ENCODE measurements around the gene SND1.
"Not testable (repeated sequence)": the region's sequence is repeated elsewhere in the genome, so short reads cannot be mapped to it uniquely, and the experiment has no call there.

SND1 gene

GRCh38 chr7:127835679-127836078, 183.7 kb downstream of the SND1 start:
- H3K4me3 ChIP-seq (ENCODE audit: low read length) = no peak overlapping the region
- DNase-seq (ENCODE audit: low read depth) = no peak
- TF ChIP-seq CTCF (conservative IDR thresholded peaks at IDR 0.05; ENCODE audit: low read length) = no peak

- not testable (repeated sequence) for DNase-seq (ENCODE audit: low read depth); H3K4me3 ChIP-seq (ENCODE audit: low read length)
Measured at GRCh38 chr7:127837816-127838410, 185.9 kb downstream of the SND1 start.

DNA sequence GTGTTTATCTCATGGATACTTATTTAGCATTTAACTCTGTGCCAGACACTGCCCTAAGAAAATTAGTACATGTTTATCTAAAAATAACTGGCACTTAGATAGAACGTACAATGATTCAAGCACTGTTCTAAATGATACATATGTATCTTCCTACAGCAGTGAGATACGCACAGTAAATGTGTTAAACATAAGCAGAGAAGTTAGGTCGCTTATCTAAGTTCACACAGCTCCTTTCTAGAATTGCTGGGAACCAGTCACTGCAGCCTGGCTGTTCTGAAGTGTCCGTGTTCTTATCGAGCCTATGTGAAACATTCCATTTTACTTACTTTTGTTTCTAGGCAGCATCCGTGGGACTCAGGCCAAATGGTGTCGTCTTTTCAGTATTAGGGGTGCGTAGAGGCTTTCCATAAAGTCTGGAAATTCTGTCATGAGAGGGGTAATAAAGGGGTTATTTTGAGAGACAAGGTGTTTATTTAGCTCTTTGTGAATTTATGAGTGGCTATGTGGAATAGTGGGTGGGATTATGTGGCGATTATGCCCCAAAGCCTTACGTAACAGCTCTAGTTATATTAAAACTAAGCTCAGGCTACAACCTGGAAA, 186.9 kb downstream of the SND1 start:
- no peak for TF ChIP-seq CTCF (conservative IDR thresholded peaks at IDR 0.05; ENCODE audit: low read length)
- DNase-seq (ENCODE audit: low read depth) = no peak
- no peak overlapping the region for H3K4me3 ChIP-seq (ENCODE audit: low read length)

DNA sequence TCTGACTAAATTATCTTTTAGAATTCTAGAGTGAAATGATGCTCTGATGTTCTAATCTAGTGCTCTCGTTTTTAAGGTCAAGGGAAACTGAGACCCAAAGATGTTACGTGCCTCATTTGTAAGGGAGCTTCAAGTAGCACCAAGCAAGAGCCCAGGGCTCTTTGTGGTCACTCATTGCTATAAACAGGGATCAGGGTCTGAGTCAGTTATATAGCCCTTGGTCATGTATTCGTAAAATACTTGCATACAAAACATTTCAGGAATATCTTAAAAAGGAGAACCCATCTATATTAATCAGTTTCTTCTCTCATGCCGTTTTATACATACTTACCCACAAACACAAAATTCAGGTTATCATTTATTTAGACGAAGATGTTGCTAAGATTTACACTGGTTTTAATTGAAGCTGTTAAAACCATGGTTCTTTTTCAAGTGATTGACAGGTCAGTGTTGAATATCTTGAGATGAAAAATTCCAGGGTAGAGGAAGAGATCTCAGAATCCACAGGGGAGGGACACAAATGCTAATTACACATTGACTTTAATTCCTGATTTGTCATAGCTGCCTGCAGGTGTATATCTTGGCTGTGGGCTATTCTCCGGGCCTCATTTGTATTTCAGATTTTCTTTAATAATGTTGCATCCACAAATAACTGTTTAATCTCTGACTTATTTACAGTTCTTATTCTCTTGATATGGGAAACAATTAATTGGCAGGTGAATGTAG, 188.4 kb downstream of the SND1 start:
- DNase-seq (ENCODE audit: low read depth) = no peak
- H3K4me3 ChIP-seq (ENCODE audit: low read length) = no peak overlapping the region
- no peak for TF ChIP-seq CTCF (conservative IDR thresholded peaks at IDR 0.05; ENCODE audit: low read length)

- DNase-seq (ENCODE audit: low read depth) = no peak
- TF ChIP-seq CTCF (conservative IDR thresholded peaks at IDR 0.05; ENCODE audit: low read length) = no peak
- no peak overlapping the region for H3K4me3 ChIP-seq (ENCODE audit: low read length)
Measured at GRCh38 chr7:127844165-127844564, 192.2 kb downstream of the SND1 start.

GRCh38 chr7:127844707-127845331, 192.8 kb downstream of the SND1 start:
- TF ChIP-seq CTCF (conservative IDR thresholded peaks at IDR 0.05; ENCODE audit: low read length) = no peak
- DNase-seq (ENCODE audit: low read depth) = peak; percentile 42
- H3K4me3 ChIP-seq (ENCODE audit: low read length) = no peak overlapping the region

GRCh38 chr7:127845522-127846214, 193.7 kb downstream of the SND1 start:
- no peak overlapping the region for H3K4me3 ChIP-seq (ENCODE audit: low read length)
- TF ChIP-seq CTCF (conservative IDR thresholded peaks at IDR 0.05; ENCODE audit: low read length) = no peak
- no peak for DNase-seq (ENCODE audit: low read depth)
